Kidney (tissue), 14 donors: Measurements from ENCODE around the gene TCF25. TPM values are rescaled to one million over a fixed set of nuclear protein-coding genes. Genes with fewer than 3 reads are reported as not detected.
A peak's percentile ranks its signal among the peaks of the same experiment; 100 is the strongest.

ENCODE experiments used
- DNase-seq, 5 donors: peaks; one replicate each; pipeline ENCODE4 v3.0.0-alpha.2; 2013 to 2020
- FAIRE-seq: peaks from 2 replicates; lab custom pipeline; 2012; peaks lifted over from hg19 to GRCh38; lab: Jason Lieb, UNC
- H3K27ac ChIP-seq, 2 donors: one replicate each; pipeline ENCODE4 v1.7.0; 2013; ENCODE audit warnings: low read depth in 2 of 2, low read length in 2 of 2, inconsistent platforms in 1 of 2
- H3K27me3 ChIP-seq: one replicate; pipeline ENCODE4 v1.7.1; 2013; ENCODE audit warnings: low read length, inconsistent platforms; ENCODE audit not compliant: control insufficient read depth, insufficient read depth
- H3K36me3 ChIP-seq, 3 donors: one replicate each; pipeline versions ENCODE4 v1.7.0 to v1.7.1; 2013; ENCODE audit warnings: low read length in 3 of 3, control low read depth in 1 of 3, inconsistent platforms in 1 of 3; ENCODE audit not compliant: insufficient read depth in 3 of 3, control insufficient read depth in 2 of 3
- H3K4me1 ChIP-seq, 3 donors: one replicate each; pipeline versions ENCODE4 v1.7.0 to v1.7.1; 2013; ENCODE audit warnings: low read length in 3 of 3, inconsistent platforms in 1 of 3, low read depth in 1 of 3; ENCODE audit not compliant: control insufficient read depth in 2 of 3, insufficient read depth in 2 of 3
- H3K4me3 ChIP-seq, 3 donors: one replicate each; pipeline versions ENCODE4 v1.7.0 to v1.8.1; 2013; ENCODE audit warnings: low read length in 3 of 3, control low read depth in 1 of 3, inconsistent platforms in 1 of 3
- H3K9ac ChIP-seq, 3 donors: one replicate each; pipeline versions ENCODE4 v1.7.0 to v1.7.1; 2013; ENCODE audit warnings: low read length in 3 of 3, control low read depth in 1 of 3, inconsistent platforms in 1 of 3
- H3K9me3 ChIP-seq, 3 donors: one replicate each; pipeline versions ENCODE4 v1.7.0 to v1.7.1; 2013; ENCODE audit warnings: low read length in 3 of 3, control low read depth in 1 of 3, inconsistent platforms in 1 of 3; ENCODE audit not compliant: control insufficient read depth in 2 of 3, insufficient read depth in 1 of 3
- CTCF ChIP-seq: IDR thresholded peaks from 3 replicates; pipeline ENCODE4 v1.5.1; 2012; ENCODE audit warnings: mild to moderate bottlenecking, moderate library complexity, borderline replicate concordance; ENCODE audit not compliant: insufficient read depth; ENCODE audit errors: extremely low read depth
- intact Hi-C: fragments of 100-400 bp; cut with DNase I; formaldehyde crosslinking; loops from one replicate; pipeline ENCODE4 v1.11.1; 2022
- polyA plus RNA-seq: library from polyadenylated mRNA; stranded (reverse); fragments of 350-450 nt; fragmentation: Illumina TruSeq; extraction: RNeasy Lipid Tissue Mini Kit (QIAGEN cat#74804); gene quantifications from one replicate; pipeline ENCODE4 v1.2.3, GENCODE V29; 2014; ENCODE audit warnings: low read depth, low replicate concordance; ENCODE audit not compliant: insufficient read depth
- total RNA-seq: library from RNA; stranded (reverse); fragmentation: NEBNext Ultra II Directional; extraction: Animal tissue kit (Norgen Biotek cat#: 25700); gene quantifications from one replicate; pipeline ENCODE4 v1.2.1, GENCODE V29; 2021
- donor health status: control.
- donor health status: control.
- donor health status: control.
- donor health status: control.
- donor health status: control.
- donor health status: DM: yes; HTN: yes; CAD: no.
- donor health status: Normal renal cell carcinoma (clear cell type).

TCF25 gene
- total and polyA plus RNA-seq, 2 donors from 2014 or later: 157 to 209 TPM

GRCh38 chr16:89858973-89859614, 14.3 kb upstream of the TCF25 start:
- Histone ChIP-seq H3K36me3 (no peaks in the 10 kb centered on the region), H3K27ac (no peak overlapping the region), H3K4me3 (no peak overlapping the region), H3K9me3 (no peaks in the 10 kb centered on the region), H3K27me3 (no peaks in the 10 kb centered on the region), H3K9ac (no peak overlapping the region), H3K4me1 (peaks cover 0 to 4% (median 0%) of the 10 kb centered on the region in 3 donors)
- intact Hi-C loops: no loop called here
- FAIRE-seq: no peak
- DNase-seq: no peak
- TF ChIP-seq CTCF: no peak

DNA sequence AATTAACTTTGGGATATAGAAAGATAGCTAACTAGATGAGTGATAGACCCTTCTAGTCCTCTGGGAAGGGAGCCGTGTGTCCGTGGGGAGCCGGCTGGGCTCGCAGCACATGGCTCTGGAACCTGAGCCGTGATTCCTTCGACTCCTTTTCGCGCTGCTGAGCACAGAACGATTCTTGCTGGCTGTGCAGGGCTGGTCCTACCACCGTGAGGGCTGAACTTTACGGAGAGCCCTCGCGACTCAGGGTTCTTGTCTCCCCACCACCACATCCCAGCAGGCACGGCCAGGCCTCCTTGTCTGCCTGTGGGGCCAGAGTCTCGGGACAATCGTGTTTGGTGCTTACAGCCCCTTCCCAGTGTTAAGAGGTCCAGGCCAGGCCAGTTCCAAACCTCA, 13.8 kb upstream of the TCF25 start:
- H3K36me3 ChIP-seq: no peaks in the 10 kb centered on the region
- H3K4me1 ChIP-seq: peaks cover 0 to 4% (median 4%) of the 10 kb centered on the region in 3 donors
- peak in 2 of 5 donors; percentile 44 to 54 for DNase-seq
- no peak for FAIRE-seq
- H3K4me3 ChIP-seq: no peak overlapping the region
- H3K27ac ChIP-seq: no peak overlapping the region
- H3K9me3 ChIP-seq: no peaks in the 10 kb centered on the region
- H3K27me3 ChIP-seq: no peaks in the 10 kb centered on the region
- H3K9ac ChIP-seq: no peak overlapping the region
- intact Hi-C loops: loop anchor here (10.0 kb wide), 1 partner anchor 155 kb away; the partner anchor contains the start of gene SPATA2L
- TF ChIP-seq CTCF: no peak

- FAIRE-seq: no peak
- peak; percentile 98 for TF ChIP-seq CTCF
Measured at GRCh38 chr16:89860747-89861304, 12.6 kb upstream of the TCF25 start.

More at GRCh38 chr16:89860747-89861304, 12.6 kb upstream of the TCF25 start:
- intact Hi-C loops: loop anchor here (10.0 kb wide), 1 partner anchor 156 kb away; the partner anchor contains the start of gene SPATA2L
- Histone ChIP-seq H3K4me1 (peaks cover 0 to 4% (median 4%) of the 10 kb centered on the region in 3 donors), H3K36me3 (no peaks in the 10 kb centered on the region), H3K9me3 (no peaks in the 10 kb centered on the region), H3K4me3 (no peak overlapping the region), H3K27me3 (no peaks in the 10 kb centered on the region), H3K9ac (no peak overlapping the region), H3K27ac (no peak overlapping the region)
- peak; percentile 55 to 89 (median 68) for DNase-seq
